ENCODE results near the gene XYLT1. TPM values are rescaled to one million over a fixed set of nuclear protein-coding genes. Genes with fewer than 3 reads are reported as not detected.

Gene XYLT1
- total RNA-seq, 2 donors from 2014 or later = 5.1 to 19.3 TPM

DNA sequence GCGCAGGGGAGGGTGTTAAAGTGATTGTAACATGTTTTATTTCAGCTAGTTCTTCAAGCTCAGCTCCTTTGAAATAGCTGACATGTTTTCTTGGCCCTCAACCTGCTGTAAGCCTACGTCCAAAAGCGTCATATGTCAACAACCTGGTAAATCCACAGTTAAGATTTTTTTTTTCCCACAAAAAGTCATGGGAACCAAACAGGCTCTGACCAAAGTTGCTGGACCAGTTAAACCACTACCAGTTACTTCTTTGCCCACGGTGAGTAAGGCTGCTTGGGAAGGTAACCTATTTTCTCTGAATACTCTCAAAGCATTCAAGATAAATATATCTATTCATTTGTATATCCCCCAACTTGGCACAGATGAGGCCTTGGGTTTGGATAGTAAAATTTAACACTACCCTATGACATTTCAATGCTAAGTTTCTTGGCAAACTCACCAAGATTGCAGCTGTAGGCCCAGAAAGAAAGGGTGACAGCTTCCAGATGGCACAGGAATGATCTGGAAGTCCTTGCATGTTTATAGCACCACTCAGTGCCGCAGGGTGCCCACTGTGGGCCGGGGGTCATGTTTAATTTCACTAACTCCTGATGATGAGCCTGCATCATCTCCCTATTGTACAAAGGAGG, 166.2 kb downstream of the XYLT1 start:
- H3K27me3 ChIP-seq (replicated peaks; ENCODE audit: insufficient read depth) = no peaks in the 10 kb centered on the region
- peaks cover 19% of the 10 kb centered on the region for H3K4me1 ChIP-seq (replicated peaks)
- H3K9me3 ChIP-seq = no peaks in the 10 kb centered on the region
- H3K4me3 ChIP-seq = no peak overlapping the region
- WGBS = 21% methylated on average over 6 of the region's 6 CpGs
- TF ChIP-seq POLR2AphosphoS5 (IDR thresholded peaks at IDR 0.05) (peak; percentile 97), CTCF (IDR thresholded peaks at IDR 0.05) (peak in 2 of 4 experiments; percentile 11 to 22), POLR2A (IDR thresholded peaks at IDR 0.05) (peak; percentile 24)
- H3K36me3 ChIP-seq = no peaks in the 10 kb centered on the region
- H3K27ac ChIP-seq = peak overlapping the region; percentile 86 to 92
- intact Hi-C loops (cut with DNase I) = loop anchor here (10.0 kb wide), 2 partner anchors 160 to 440 kb away; no protein-coding TSS in a partner anchor
- DNase-seq (ENCODE audit: low spot score) = peak; percentile 92

DNA sequence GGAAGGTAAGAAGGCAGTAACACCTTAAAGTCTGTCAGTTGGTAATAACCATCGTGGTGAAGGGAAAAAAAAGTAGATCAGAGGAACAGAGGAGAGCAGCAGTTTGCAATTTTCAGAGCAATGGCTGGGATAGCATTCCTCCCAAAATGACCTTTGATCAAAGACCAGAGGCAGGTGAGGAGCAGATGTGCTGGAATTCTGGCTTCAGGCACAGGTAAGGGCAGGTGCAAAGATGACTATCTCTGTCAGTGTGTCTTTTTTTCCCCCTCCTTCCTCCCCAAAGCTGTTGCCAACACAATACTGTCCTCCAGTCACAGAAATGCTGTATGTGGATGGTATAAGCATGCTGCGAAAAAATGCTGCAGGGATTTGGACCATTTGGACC, 166.7 kb downstream of the XYLT1 start:
- Histone ChIP-seq H3K9me3 (no peaks in the 10 kb centered on the region), H3K36me3 (no peaks in the 10 kb centered on the region), H3K27ac (peak overlapping the region; percentile 86 to 92), H3K27me3 (replicated peaks; ENCODE audit: insufficient read depth) (no peaks in the 10 kb centered on the region), H3K4me1 (replicated peaks) (peaks cover 19% of the 10 kb centered on the region), H3K4me3 (no peak overlapping the region)
- 32% methylated on average over 2 of the region's 2 CpGs for WGBS
- no peak for DNase-seq (ENCODE audit: low spot score)
- no peak for TF ChIP-seq POLR2A (IDR thresholded peaks at IDR 0.05)
- TF ChIP-seq POLR2AphosphoS5 (IDR thresholded peaks at IDR 0.05) = no peak
- TF ChIP-seq CTCF (IDR thresholded peaks at IDR 0.05) = no peak
- intact Hi-C loops (cut with DNase I) = loop anchor here (10.0 kb wide), 2 partner anchors 161 to 441 kb away; no protein-coding TSS in a partner anchor

GRCh38 chr16:17303101-17303500, 167.7 kb downstream of the XYLT1 start:
- TF ChIP-seq CTCF (IDR thresholded peaks at IDR 0.05) = no peak
- no peak for TF ChIP-seq POLR2A (IDR thresholded peaks at IDR 0.05)
- TF ChIP-seq POLR2AphosphoS5 (IDR thresholded peaks at IDR 0.05) = no peak
- no peak for DNase-seq (ENCODE audit: low spot score)
- Histone ChIP-seq H3K4me1 (replicated peaks) (peaks cover 19% of the 10 kb centered on the region), H3K27ac (peak overlapping the region; percentile 86 to 92), H3K4me3 (no peak overlapping the region), H3K27me3 (replicated peaks; ENCODE audit: insufficient read depth) (no peaks in the 10 kb centered on the region), H3K9me3 (no peaks in the 10 kb centered on the region), H3K36me3 (no peaks in the 10 kb centered on the region)
- whole genome bisulfite sequencing = 61% methylated on average over 5 of the region's 5 CpGs
- intact Hi-C loops (cut with DNase I) = loop anchor here (10.0 kb wide), 2 partner anchors 162 to 442 kb away; no protein-coding TSS in a partner anchor

- H3K27ac ChIP-seq = peak overlapping the region; percentile 86 to 92
- H3K36me3 ChIP-seq = no peaks in the 10 kb centered on the region
- H3K4me3 ChIP-seq = no peak overlapping the region
- no peak for DNase-seq (ENCODE audit: low spot score)
- H3K4me1 ChIP-seq (replicated peaks) = peaks cover 19% of the 10 kb centered on the region
- 75% methylated on average over 3 of the region's 3 CpGs for WGBS
- no peaks in the 10 kb centered on the region for H3K9me3 ChIP-seq
- TF ChIP-seq POLR2AphosphoS5 (IDR thresholded peaks at IDR 0.05) = no peak
- TF ChIP-seq POLR2A (IDR thresholded peaks at IDR 0.05) = no peak
- no peak for TF ChIP-seq CTCF (IDR thresholded peaks at IDR 0.05)
- no peaks in the 10 kb centered on the region for H3K27me3 ChIP-seq (replicated peaks; ENCODE audit: insufficient read depth)
- intact Hi-C loops (cut with DNase I) = loop anchor here (10.0 kb wide), 2 partner anchors 162 to 442 kb away; no protein-coding TSS in a partner anchor
These were observed 168.1 kb downstream of the XYLT1 start for GRCh38 chr16:17302620-17303019.

GRCh38 chr16:17302214-17302613, 168.5 kb downstream of the XYLT1 start:
- peaks cover 19% of the 10 kb centered on the region for H3K4me1 ChIP-seq (replicated peaks)
- TF ChIP-seq POLR2AphosphoS5 (IDR thresholded peaks at IDR 0.05) = no peak
- no peak for TF ChIP-seq CTCF (IDR thresholded peaks at IDR 0.05)
- TF ChIP-seq POLR2A (IDR thresholded peaks at IDR 0.05) = no peak
- H3K9me3 ChIP-seq = no peaks in the 10 kb centered on the region
- DNase-seq (ENCODE audit: low spot score) = no peak
- no peaks in the 10 kb centered on the region for H3K36me3 ChIP-seq
- intact Hi-C loops (cut with DNase I) = loop anchor here (10.0 kb wide), 2 partner anchors 163 to 443 kb away; no protein-coding TSS in a partner anchor
- H3K4me3 ChIP-seq = no peak overlapping the region
- 98% methylated on average over 4 of the region's 4 CpGs for WGBS
- H3K27me3 ChIP-seq (replicated peaks; ENCODE audit: insufficient read depth) = no peaks in the 10 kb centered on the region
- H3K27ac ChIP-seq = peak overlapping the region; percentile 86 to 92
